ENCODE measurements around the gene DPF3.

Gene DPF3

DNA sequence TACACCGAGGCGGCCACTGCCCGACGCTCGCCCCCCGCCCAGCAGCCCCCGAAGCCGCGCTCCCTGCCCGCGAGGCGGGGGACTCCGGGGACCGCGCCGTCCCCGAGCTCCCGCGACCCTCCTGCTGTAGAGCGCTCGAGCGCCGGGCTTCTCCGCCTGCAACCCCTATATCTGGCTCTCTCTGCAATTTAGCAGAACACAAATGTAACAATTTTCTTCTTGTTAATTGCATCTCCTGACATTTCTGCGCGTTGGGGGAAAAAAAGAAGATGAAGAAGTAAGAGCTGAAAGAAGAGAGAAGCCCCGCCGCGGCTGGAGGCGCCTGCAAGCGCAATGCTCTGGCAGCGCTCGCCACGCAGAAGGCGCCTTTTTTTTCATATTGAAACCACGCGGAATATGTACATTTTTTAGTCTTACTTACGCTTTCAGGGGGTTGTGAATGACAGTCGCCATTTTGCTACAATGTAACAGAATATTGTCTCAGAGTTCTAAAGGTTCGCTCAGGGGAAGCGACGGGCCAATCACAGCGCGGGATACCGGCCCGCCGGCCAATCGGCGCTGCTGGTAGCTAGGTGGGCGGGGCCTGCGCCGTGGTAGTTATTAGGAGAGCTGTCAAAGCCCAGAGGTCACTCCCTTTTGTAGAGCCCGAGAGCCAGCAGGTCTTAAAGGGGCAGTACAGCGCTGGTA is at the start of gene DPF3:
Gene DPF3 (minus strand): TSS at position 466 of the 687 bp plus-strand sequence. CDS start 13 bp downstream, at position 453.
- Histone ChIP-seq H3K36me3 (replicated peaks) (no peaks in the 10 kb centered on the region), H3K27me3 (ENCODE audit: low read depth) (no peaks in the 10 kb centered on the region), H3K4me3 (peak within 1 kb of the TSS; percentile 80), H3K4me1 (peaks cover 11% of the 10 kb centered on the region), H3K9me3 (no peaks in the 10 kb centered on the region)
- DNase-seq (ENCODE audit: low spot score in 2 of 2) = peak; percentile 99
- in situ Hi-C loops (cut with MboI; ENCODE audit: low sequenced_read_pairs) = no loop called here

DNA sequence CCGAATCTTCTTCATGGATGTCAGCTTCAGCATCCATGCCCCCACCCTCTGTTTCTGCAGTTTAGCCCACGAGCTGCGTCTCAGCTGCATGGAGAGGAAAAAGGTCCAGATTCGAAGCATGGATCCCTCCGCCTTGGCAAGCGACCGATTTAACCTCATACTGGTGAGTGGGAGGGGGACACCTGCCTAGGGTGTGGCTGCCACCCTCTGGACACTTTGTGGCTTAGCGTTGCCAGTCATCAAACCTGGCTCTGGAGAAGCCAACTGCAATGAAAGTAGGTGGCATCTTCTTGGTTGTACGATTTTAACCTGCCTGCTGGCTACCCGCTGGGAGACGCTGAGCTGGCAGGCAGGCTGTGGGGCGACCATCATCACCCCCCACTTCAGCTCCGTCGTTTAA is 49.0 kb upstream of the DPF3 start:
- no peak for DNase-seq (ENCODE audit: low spot score in 2 of 2)
- Histone ChIP-seq H3K4me1 (no peaks in the 10 kb centered on the region), H3K4me3 (no peak overlapping the region), H3K9me3 (no peaks in the 10 kb centered on the region), H3K27me3 (ENCODE audit: low read depth) (no peaks in the 10 kb centered on the region), H3K36me3 (replicated peaks) (peaks cover 52% of the 10 kb centered on the region)
- in situ Hi-C loops (cut with MboI; ENCODE audit: low sequenced_read_pairs) = no loop called here

DNA sequence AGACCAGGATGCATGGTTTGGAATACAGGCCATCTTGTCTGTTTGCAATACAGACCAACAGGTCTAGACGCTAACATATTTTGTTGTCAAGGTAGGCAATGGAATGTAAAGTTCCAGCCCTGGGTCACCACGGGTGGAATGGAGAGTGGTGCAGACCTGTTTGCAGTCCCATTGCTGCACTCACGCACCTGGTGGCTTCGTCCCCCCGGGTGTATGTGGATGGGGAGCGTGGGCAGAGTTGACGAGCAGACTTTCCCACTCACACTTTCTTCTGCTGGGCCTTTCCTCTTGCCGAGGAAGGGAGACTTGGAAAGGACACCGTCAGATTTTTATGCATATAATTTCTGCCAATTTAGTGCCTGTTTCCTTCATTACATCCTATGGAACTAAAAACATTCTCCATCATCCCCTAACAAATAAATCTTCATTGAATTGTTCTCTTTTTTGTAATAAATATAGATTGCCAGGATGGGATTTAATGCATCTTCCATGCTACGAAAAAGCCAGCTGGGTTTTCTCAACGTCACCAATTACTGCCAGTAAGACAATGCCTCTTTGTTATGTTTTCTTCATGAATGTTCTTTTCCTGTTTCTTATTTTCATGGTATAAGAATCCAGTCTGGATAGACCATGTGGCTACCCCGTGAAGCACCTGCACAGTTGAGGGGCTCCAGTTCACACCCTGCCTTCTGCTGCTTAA is 47.5 kb upstream of the DPF3 start:
- in situ Hi-C loops (cut with MboI; ENCODE audit: low sequenced_read_pairs) = no loop called here
- DNase-seq (ENCODE audit: low spot score in 2 of 2) = no peak
- H3K36me3 ChIP-seq (replicated peaks) = peaks cover 47% of the 10 kb centered on the region
- H3K4me1 ChIP-seq = no peaks in the 10 kb centered on the region
- no peaks in the 10 kb centered on the region for H3K27me3 ChIP-seq (ENCODE audit: low read depth)
- no peaks in the 10 kb centered on the region for H3K9me3 ChIP-seq
- no peak overlapping the region for H3K4me3 ChIP-seq

DNA sequence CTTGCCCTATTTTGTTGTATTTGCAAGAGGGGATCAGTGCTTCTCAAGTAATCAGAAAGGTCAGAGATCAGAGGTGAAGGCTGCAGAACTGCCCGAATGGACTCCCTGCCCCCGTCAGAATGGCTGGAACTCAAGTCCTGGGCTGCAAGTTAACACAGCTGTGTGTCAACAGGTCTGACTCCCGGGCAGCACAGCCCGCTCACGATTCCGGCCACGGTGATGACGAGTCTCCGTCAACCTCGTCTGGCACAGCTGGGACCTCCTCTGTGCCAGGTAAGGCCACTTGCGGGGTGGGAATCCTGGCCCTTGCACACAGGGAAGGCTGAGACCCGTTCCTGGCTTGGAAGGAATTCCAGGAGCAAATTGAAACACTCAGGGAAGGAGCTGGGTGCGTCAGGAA is 45.7 kb upstream of the DPF3 start:
- Histone ChIP-seq H3K9me3 (no peaks in the 10 kb centered on the region), H3K36me3 (replicated peaks) (peaks cover 43% of the 10 kb centered on the region), H3K4me3 (no peak overlapping the region), H3K27me3 (ENCODE audit: low read depth) (no peaks in the 10 kb centered on the region), H3K4me1 (no peaks in the 10 kb centered on the region)
- in situ Hi-C loops (cut with MboI; ENCODE audit: low sequenced_read_pairs) = no loop called here
- no peak for DNase-seq (ENCODE audit: low spot score in 2 of 2)

DNA sequence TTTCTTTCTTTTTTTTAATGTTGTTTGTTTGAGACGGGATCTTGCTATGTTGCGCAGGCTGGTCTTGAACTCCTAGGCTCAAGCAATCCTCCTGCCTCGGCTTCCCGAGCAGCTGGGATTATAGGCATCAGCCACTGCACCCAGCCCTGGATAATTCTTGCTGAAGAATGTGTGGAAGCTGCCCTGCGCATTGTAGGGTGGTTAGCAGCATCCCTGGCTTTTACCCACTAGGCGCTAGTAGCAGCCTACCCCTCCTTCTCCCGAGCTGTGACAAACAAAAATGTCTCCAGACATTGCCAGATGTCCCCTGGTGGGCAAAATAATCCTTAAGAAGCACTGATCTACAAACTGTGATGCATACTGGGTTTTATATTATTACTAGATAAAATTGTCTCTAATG is 39.0 kb upstream of the DPF3 start:
- Histone ChIP-seq H3K4me1 (no peaks in the 10 kb centered on the region), H3K4me3 (no peak overlapping the region), H3K36me3 (replicated peaks) (no peaks in the 10 kb centered on the region), H3K27me3 (ENCODE audit: low read depth) (no peaks in the 10 kb centered on the region), H3K9me3 (no peaks in the 10 kb centered on the region)
- in situ Hi-C loops (cut with MboI; ENCODE audit: low sequenced_read_pairs) = no loop called here
- no peak for DNase-seq (ENCODE audit: low spot score in 2 of 2)

- no peak for DNase-seq (ENCODE audit: low spot score in 2 of 2)
- peaks cover 7% of the 10 kb centered on the region; the same call in 1 of the 2 replicates for H3K4me1 ChIP-seq
- no peaks in the 10 kb centered on the region for H3K9me3 ChIP-seq
- in situ Hi-C loops (cut with MboI; ENCODE audit: low sequenced_read_pairs) = no loop called here
- H3K27me3 ChIP-seq (ENCODE audit: low read depth) = no peaks in the 10 kb centered on the region
- H3K4me3 ChIP-seq = no peak overlapping the region
- H3K36me3 ChIP-seq (replicated peaks) = no peaks in the 10 kb centered on the region
These were observed 35.6 kb upstream of the DPF3 start for GRCh38 chr14:72929316-72930080.

- Histone ChIP-seq H3K4me1 (peaks cover 7% of the 10 kb centered on the region; the same call in 1 of the 2 replicates), H3K9me3 (no peaks in the 10 kb centered on the region), H3K27me3 (ENCODE audit: low read depth) (no peaks in the 10 kb centered on the region), H3K4me3 (no peak overlapping the region), H3K36me3 (replicated peaks) (no peaks in the 10 kb centered on the region)
- in situ Hi-C loops (cut with MboI; ENCODE audit: low sequenced_read_pairs) = no loop called here
- DNase-seq (ENCODE audit: low spot score in 2 of 2) = no peak
These were observed 35.0 kb upstream of the DPF3 start for GRCh38 chr14:72928872-72929271.

- no peaks in the 10 kb centered on the region for H3K9me3 ChIP-seq
- in situ Hi-C loops (cut with MboI; ENCODE audit: low sequenced_read_pairs) = no loop called here
- H3K4me1 ChIP-seq = peaks cover 7% of the 10 kb centered on the region; the same call in 1 of the 2 replicates
- H3K27me3 ChIP-seq (ENCODE audit: low read depth) = no peaks in the 10 kb centered on the region; the same call in 1 of the 2 replicates
- H3K4me3 ChIP-seq = peak within 1 kb of the TSS; percentile 52
- H3K36me3 ChIP-seq (replicated peaks) = no peaks in the 10 kb centered on the region
- peak; percentile 95 for DNase-seq (ENCODE audit: low spot score in 2 of 2)
These were observed 32.6 kb upstream of the DPF3 start, which contains the start of gene DCAF4 for GRCh38 chr14:72926292-72927028. TSS of gene DCAF4 (plus strand) at chr14:72926464. CDS start at chr14:72937979, 11,515 bp downstream.

DNA sequence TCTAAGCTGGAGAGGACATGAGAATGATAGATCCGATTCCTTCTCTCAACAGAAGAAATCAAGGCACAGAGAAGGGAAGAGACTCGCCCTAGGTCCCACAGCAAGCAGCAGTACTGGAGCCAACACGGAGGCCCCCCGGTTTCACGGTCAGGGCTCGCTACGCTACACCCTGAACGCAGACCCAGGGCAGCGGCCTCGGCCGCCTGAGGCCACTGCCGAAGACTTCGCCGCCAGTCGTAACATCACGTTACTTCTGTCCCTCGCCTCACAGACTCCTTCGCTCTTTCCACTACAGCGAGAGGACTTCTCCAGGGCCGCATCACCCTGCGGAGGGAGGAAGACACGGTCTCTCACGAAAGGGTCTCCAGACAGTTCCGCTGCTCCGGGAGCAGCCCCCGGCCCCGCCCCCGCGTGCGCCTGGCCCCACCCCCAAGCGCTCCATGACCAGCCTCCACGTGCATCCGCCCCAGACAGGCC is 32.0 kb upstream of the DPF3 start:
- H3K27me3 ChIP-seq (ENCODE audit: low read depth) = no peaks in the 10 kb centered on the region; the same call in 1 of the 2 replicates
- H3K9me3 ChIP-seq = no peaks in the 10 kb centered on the region
- H3K4me1 ChIP-seq = peaks cover 7% of the 10 kb centered on the region; the same call in 1 of the 2 replicates
- H3K36me3 ChIP-seq (replicated peaks) = no peaks in the 10 kb centered on the region
- in situ Hi-C loops (cut with MboI; ENCODE audit: low sequenced_read_pairs) = no loop called here
- no peak for DNase-seq (ENCODE audit: low spot score in 2 of 2)
- H3K4me3 ChIP-seq = peak overlapping the region; percentile 52

- H3K4me1 ChIP-seq = peaks cover 7% of the 10 kb centered on the region; the same call in 1 of the 2 replicates
- H3K9me3 ChIP-seq = no peaks in the 10 kb centered on the region
- H3K27me3 ChIP-seq (ENCODE audit: low read depth) = peaks cover under 1% of the 10 kb centered on the region; the same call in 1 of the 2 replicates
- DNase-seq (ENCODE audit: low spot score in 2 of 2) = no peak
- H3K36me3 ChIP-seq (replicated peaks) = no peaks in the 10 kb centered on the region
- H3K4me3 ChIP-seq = no peak overlapping the region
- in situ Hi-C loops (cut with MboI; ENCODE audit: low sequenced_read_pairs) = no loop called here
These were observed 31.4 kb upstream of the DPF3 start for GRCh38 chr14:72925171-72925759.

DNA sequence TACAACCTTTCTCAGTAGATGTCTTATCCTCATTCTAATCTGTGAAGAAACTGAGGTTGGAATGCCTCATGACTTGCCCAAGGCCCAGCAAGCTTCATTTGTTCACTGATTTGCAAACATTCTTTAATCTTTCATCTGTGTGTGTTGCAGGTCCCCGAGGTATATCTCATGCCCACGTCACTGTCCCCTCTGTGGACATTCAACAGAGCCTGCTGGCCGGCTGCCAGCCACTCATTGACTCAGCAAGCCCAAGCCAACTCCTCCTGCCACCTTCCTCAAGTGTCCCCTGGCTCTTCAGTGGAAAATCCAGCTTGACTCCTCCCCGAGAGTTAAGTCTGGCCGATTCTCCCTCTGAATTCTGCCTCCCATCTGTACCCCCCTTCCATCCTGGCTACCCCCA is 30.4 kb upstream of the DPF3 start:
- DNase-seq (ENCODE audit: low spot score in 2 of 2) = no peak
- H3K4me3 ChIP-seq = no peak overlapping the region
- H3K9me3 ChIP-seq = no peaks in the 10 kb centered on the region
- no peaks in the 10 kb centered on the region for H3K36me3 ChIP-seq (replicated peaks)
- in situ Hi-C loops (cut with MboI; ENCODE audit: low sequenced_read_pairs) = no loop called here
- peaks cover 7% of the 10 kb centered on the region; the same call in 1 of the 2 replicates for H3K4me1 ChIP-seq
- H3K27me3 ChIP-seq (ENCODE audit: low read depth) = peaks cover 3% of the 10 kb centered on the region; the same call in 1 of the 2 replicates

DNA sequence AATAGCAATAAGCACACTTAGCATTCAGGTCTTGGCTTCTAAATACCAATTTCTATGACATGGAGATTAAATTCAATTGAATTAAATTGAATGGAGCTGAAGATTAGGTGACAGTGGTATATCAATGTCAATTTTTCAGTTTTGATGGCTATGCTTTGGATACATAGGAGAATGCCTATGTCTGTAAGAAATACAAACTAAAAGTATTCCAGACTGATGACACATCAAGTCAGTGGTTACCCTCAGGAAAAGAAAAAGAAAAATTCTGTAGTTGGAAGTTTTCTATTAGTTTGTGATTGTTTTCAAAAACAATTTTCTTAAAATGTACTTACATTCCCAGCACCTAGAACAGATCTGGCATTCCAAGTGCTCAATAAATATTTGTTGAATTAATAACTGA is 27.5 kb upstream of the DPF3 start:
- no peaks in the 10 kb centered on the region for H3K36me3 ChIP-seq (replicated peaks)

GRCh38 chr14:72920008-72920407 is 26.1 kb upstream of the DPF3 start:
- Histone ChIP-seq H3K4me1 (no peaks in the 10 kb centered on the region), H3K36me3 (replicated peaks) (no peaks in the 10 kb centered on the region), H3K27me3 (ENCODE audit: low read depth) (peaks cover 6% of the 10 kb centered on the region; the same call in 1 of the 2 replicates), H3K4me3 (no peak overlapping the region), H3K9me3 (no peaks in the 10 kb centered on the region)
- in situ Hi-C loops (cut with MboI; ENCODE audit: low sequenced_read_pairs) = no loop called here
- DNase-seq (ENCODE audit: low spot score in 2 of 2) = no peak

More for the DNA sequence above, 27.5 kb upstream of the DPF3 start:
- no peak for DNase-seq (ENCODE audit: low spot score in 2 of 2)
- H3K27me3 ChIP-seq (ENCODE audit: low read depth) = peaks cover 6% of the 10 kb centered on the region; the same call in 1 of the 2 replicates
- in situ Hi-C loops (cut with MboI; ENCODE audit: low sequenced_read_pairs) = no loop called here
- H3K9me3 ChIP-seq = no peaks in the 10 kb centered on the region
- peaks cover 3% of the 10 kb centered on the region; the same call in 1 of the 2 replicates for H3K4me1 ChIP-seq
- H3K4me3 ChIP-seq = no peak overlapping the region

Measured in HAP-1 (cell line).